Smooth muscle cell (in vitro differentiated cells): Measurements from ENCODE around the gene MDK. TPM values are rescaled to one million over a fixed set of nuclear protein-coding genes. Genes with fewer than 3 reads are reported as not detected.

Experiments used
- DNase-seq: peaks from one replicate; lab custom pipeline; 2025; ENCODE audit not compliant: unreplicated experiment; lab: John Stamatoyannopoulos, UW
- H2AFZ ChIP-seq: fragments of 200-600 bp; sonication (generic); 2 replicates; pipeline ENCODE4 v1.6.0; 2016; ENCODE audit warnings: antibody characterized with exemption, low read depth, mild to moderate bottlenecking
- H3F3A ChIP-seq: fragments of 200-600 bp; sonication (generic); 2 replicates; pipeline ENCODE4 v1.6.0; 2017; ENCODE audit warnings: antibody characterized with exemption, low read depth
- H3K27ac ChIP-seq: fragments of 200-600 bp; sonication (generic); 2 replicates; pipeline ENCODE4 v1.5.1; 2016; ENCODE audit warnings: low read depth, mild to moderate bottlenecking
- H3K27me3 ChIP-seq: fragments of 200-600 bp; sonication (generic); 2 replicates; pipeline ENCODE4 v1.6.1; 2016; ENCODE audit warnings: low read depth, mild to moderate bottlenecking
- H3K36me3 ChIP-seq: fragments of 200-600 bp; sonication (generic); 2 replicates; pipeline ENCODE4 v1.5.1; 2016; ENCODE audit warnings: low read depth
- H3K4me1 ChIP-seq: fragments of 200-600 bp; sonication (generic); 2 replicates; pipeline ENCODE4 v1.5.1; 2016; ENCODE audit warnings: low read depth
- H3K4me2 ChIP-seq: fragments of 200-600 bp; sonication (generic); 2 replicates; pipeline ENCODE4 v1.6.0; 2016; ENCODE audit warnings: mild to moderate bottlenecking
- H3K4me3 ChIP-seq: fragments of 200-600 bp; sonication (generic); 2 replicates; pipeline ENCODE4 v1.5.1; 2016; ENCODE audit warnings: mild to moderate bottlenecking
- H3K79me2 ChIP-seq: fragments of 200-600 bp; sonication (generic); 2 replicates; pipeline ENCODE4 v1.6.0; 2016; ENCODE audit warnings: low read depth, mild to moderate bottlenecking
- H3K9ac ChIP-seq: fragments of 200-600 bp; sonication (generic); 2 replicates; pipeline ENCODE4 v1.6.0; 2016; ENCODE audit warnings: low read depth
- H3K9me3 ChIP-seq: fragments of 200-600 bp; sonication (generic); replicated peaks from 2 replicates; pipeline ENCODE4 v1.5.1; 2016; ENCODE audit warnings: low read depth
- H4K20me1 ChIP-seq: fragments of 200-600 bp; sonication (generic); 2 replicates; pipeline ENCODE4 v1.6.0; 2016; ENCODE audit warnings: low read depth
- CTCF ChIP-seq: fragments of 200-600 bp; sonication (generic); IDR thresholded peaks from 2 replicates; pipeline ENCODE4 v1.5.1; 2017; ENCODE audit warnings: borderline replicate concordance, mild to moderate bottlenecking, antibody characterized with exemption; ENCODE audit not compliant: insufficient read depth, poor library complexity, severe bottlenecking
- WGBS: methylation state at CpG from one replicate; pipeline ENCODE4 v1.1.7; 2016; ENCODE audit warnings: low lambda C conversion rate; 5-methylcytosine and 5-hydroxymethylcytosine counted together
- polyA plus RNA-seq: library from polyadenylated mRNA; unstranded; fragments of >200 nt; fragmentation: Nextera tagmentation; extraction: Ambion mirVana; gene quantifications from 2 replicates; pipeline ENCODE4 v1.2.1, GENCODE V29; 2016
- total RNA-seq: library from RNA; depleted of rRNA; stranded (reverse); fragments of >200 nt; gene quantifications from 2 replicates; pipeline ENCODE4 v1.2.3, GENCODE V29; 2014

The MDK gene
- total RNA-seq, result 403 and 490 TPM in 2 replicates
- polyA plus RNA-seq, result 667 and 755 TPM in 2 replicates

- H2AFZ ChIP-seq, result no peak within 1 kb of the TSS
- H3K4me1 ChIP-seq, result peaks cover 8% of the 10 kb centered on the region
- peak within 1 kb of the TSS; percentile 83 for H3K9ac ChIP-seq
- H3K4me3 ChIP-seq, result peak within 1 kb of the TSS; percentile 78
- no peaks in the 10 kb centered on the region for H3K9me3 ChIP-seq
- peak within 1 kb of the TSS; percentile 100 for H3K4me2 ChIP-seq
- TF ChIP-seq CTCF, result no peak
- 0% methylated on average over 22 of the region's 96 CpGs for WGBS
- no peaks in the 10 kb centered on the region for H3K36me3 ChIP-seq
- H3K27me3 ChIP-seq, result no peaks in the 10 kb centered on the region
- peaks cover 3% of the 10 kb centered on the region for H3F3A ChIP-seq
- H3K27ac ChIP-seq, result peak within 1 kb of the TSS; percentile 76
- peaks cover 11% of the 10 kb centered on the region for H4K20me1 ChIP-seq
- no peaks in the 10 kb centered on the region for H3K79me2 ChIP-seq
- no peak for DNase-seq
Observed at GRCh38 chr11:46381048-46381818, at the start of gene MDK. Gene MDK, plus strand, starts transcription at chr11:46381669. Its CDS starts 389 bp downstream, at chr11:46382058.

- Histone ChIP-seq H4K20me1 (no peaks in the 10 kb centered on the region), H3F3A (peaks cover 11% of the 10 kb centered on the region), H2AFZ (no peak overlapping the region), H3K27me3 (peaks cover 4% of the 10 kb centered on the region), H3K9me3 (no peaks in the 10 kb centered on the region), H3K4me2 (peak overlapping the region; percentile 97), H3K36me3 (no peaks in the 10 kb centered on the region), H3K9ac (no peak overlapping the region), H3K4me3 (peak overlapping the region; percentile 63), H3K79me2 (no peaks in the 10 kb centered on the region), H3K4me1 (peaks cover 29% of the 10 kb centered on the region), H3K27ac (no peak overlapping the region)
- TF ChIP-seq CTCF, result no peak
- WGBS, result 25% methylated on average over 8 of the region's 8 CpGs
- no peak for DNase-seq
Observed at GRCh38 chr11:46332093-46332567, 49.3 kb upstream of the MDK start.

- Histone ChIP-seq H3K9ac (no peak overlapping the region), H3K9me3 (no peaks in the 10 kb centered on the region), H4K20me1 (no peaks in the 10 kb centered on the region), H3K4me3 (peak overlapping the region; percentile 63), H3K27ac (no peak overlapping the region), H3K4me2 (peak overlapping the region; percentile 97), H3K79me2 (no peaks in the 10 kb centered on the region), H3K27me3 (peaks cover 4% of the 10 kb centered on the region), H3K36me3 (no peaks in the 10 kb centered on the region), H3F3A (peaks cover 11% of the 10 kb centered on the region), H2AFZ (peak overlapping the region; percentile 54), H3K4me1 (peaks cover 29% of the 10 kb centered on the region)
- WGBS, result 2% methylated on average over 74 of the region's 99 CpGs
- no peak for TF ChIP-seq CTCF
- DNase-seq, result no peak
Observed at GRCh38 chr11:46332568-46333393, 48.7 kb upstream of the MDK start.
